CD4-positive, alpha-beta T cell (primary cell): ENCODE results near the gene SNAP29. TPM values are rescaled to one million over a fixed set of nuclear protein-coding genes. Genes with fewer than 3 reads are reported as not detected.
"Not testable (repeated sequence)": the region's sequence is repeated elsewhere in the genome, so short reads cannot be mapped to it uniquely, and the experiment has no call there.

ENCODE experiments used
- ATAC-seq: fragments of 200-7000 bp; cut with Tn5 transposase; one replicate; pipeline ENCODE4 v1.10.0; 2022; ENCODE audit warnings: mild to moderate bottlenecking; ENCODE audit not compliant: poor library complexity
- CTCF ChIA-PET: fragments of 350-600 bp; sonication (Branson Sonifier 250); formaldehyde crosslinking; loops from one replicate; lab custom pipeline; 2021; ENCODE audit warnings: antibody characterized with exemption, inconsistent platforms; lab: Charles Lee
- POLR2A ChIA-PET: fragments of 350-600 bp; sonication (Branson Sonifier 250); formaldehyde crosslinking; loops from one replicate; lab custom pipeline; 2021; ENCODE audit warnings: antibody characterized with exemption, inconsistent platforms; lab: Charles Lee
- DNase-seq, 14 experiments: peaks; one replicate each; pipeline ENCODE4 v3.0.0-alpha.2; 2013 to 2020; ENCODE audit warnings: mixed read lengths in 2 of 14
- H3K27ac ChIP-seq, 2 donors: one replicate each; pipeline versions ENCODE4 v1.5.1 to v1.7.0; 2013; ENCODE audit warnings: low read length in 2 of 2, low read depth in 1 of 2, mild to moderate bottlenecking in 1 of 2
- H3K27me3 ChIP-seq, 2 experiments: 1 replicate in 1 of 2; 2 replicates in 1 of 2; pipeline versions ENCODE4 v1.6.1 to v1.7.0; 2013; ENCODE audit warnings: low read length in 2 of 2, control low read depth in 1 of 2, mild to moderate bottlenecking in 1 of 2, moderate library complexity in 1 of 2; ENCODE audit not compliant: insufficient read depth in 2 of 2, control insufficient read depth in 1 of 2
- H3K36me3 ChIP-seq: one replicate; pipeline ENCODE4 v1.6.1; 2013; ENCODE audit warnings: low read length, control low read depth; ENCODE audit not compliant: insufficient read depth
- H3K4me1 ChIP-seq: one replicate; pipeline ENCODE4 v1.6.1; 2013; ENCODE audit warnings: low read length, control low read depth; ENCODE audit not compliant: insufficient read depth
- H3K4me3 ChIP-seq: one replicate; pipeline ENCODE4 v1.5.1; 2013; ENCODE audit warnings: mild to moderate bottlenecking, low read length, moderate library complexity
- H3K9me3 ChIP-seq, 2 experiments: 1 replicate in 1 of 2; 2 replicates in 1 of 2; pipeline versions ENCODE4 v1.6.1 to v1.7.0; 2013; ENCODE audit warnings: low read length in 2 of 2, mild to moderate bottlenecking in 2 of 2, control low read depth in 1 of 2, moderate library complexity in 1 of 2; ENCODE audit not compliant: control insufficient read depth in 1 of 2, insufficient read depth in 1 of 2
- H3K27ac Mint-ChIP-seq: one replicate; pipeline ENCODE4 v1.8.0; 2020; ENCODE audit warnings: mixed read lengths
- H3K27me3 Mint-ChIP-seq: one replicate; pipeline ENCODE4 v1.8.0; 2021; ENCODE audit warnings: mixed read lengths
- H3K36me3 Mint-ChIP-seq: one replicate; pipeline ENCODE4 v1.8.0; 2021; ENCODE audit warnings: low read depth, mixed read lengths
- H3K4me1 Mint-ChIP-seq: one replicate; pipeline ENCODE4 v1.8.0; 2021; ENCODE audit warnings: low read depth, mixed read lengths
- H3K4me3 Mint-ChIP-seq: one replicate; pipeline ENCODE4 v1.8.0; 2020; ENCODE audit warnings: mild to moderate bottlenecking, mixed read lengths
- H3K9me3 Mint-ChIP-seq: one replicate; pipeline ENCODE4 v1.8.0; 2020; ENCODE audit warnings: mixed read lengths
- CTCF ChIP-seq: fragments of 200-600 bp; IDR thresholded peaks from one replicate; pipeline ENCODE4 v1.8.0; 2022; ENCODE audit warnings: antibody characterized with exemption, mild to moderate bottlenecking
- intact Hi-C, 2 experiments: fragments of 100-400 bp; cut with DNase I in 1 of 2; cut with micrococcal nuclease in 1 of 2; formaldehyde crosslinking; loops; one replicate each; pipeline versions ENCODE4 v1.15.1 to v1.9.0; 2023 to 2025; cut with DNase I, micrococcal nuclease
- total RNA-seq, 174 experiments: library from RNA in 2 of 174; stranded (reverse) in 2 of 174; gene quantifications; one replicate each; pipeline ENCODE4 v1.2.3 and lab custom pipeline; 2021 to 2026

The SNAP29 gene
- total RNA-seq, 2 experiments from 2014 or later: 13.7 to 15.1 TPM

DNA sequence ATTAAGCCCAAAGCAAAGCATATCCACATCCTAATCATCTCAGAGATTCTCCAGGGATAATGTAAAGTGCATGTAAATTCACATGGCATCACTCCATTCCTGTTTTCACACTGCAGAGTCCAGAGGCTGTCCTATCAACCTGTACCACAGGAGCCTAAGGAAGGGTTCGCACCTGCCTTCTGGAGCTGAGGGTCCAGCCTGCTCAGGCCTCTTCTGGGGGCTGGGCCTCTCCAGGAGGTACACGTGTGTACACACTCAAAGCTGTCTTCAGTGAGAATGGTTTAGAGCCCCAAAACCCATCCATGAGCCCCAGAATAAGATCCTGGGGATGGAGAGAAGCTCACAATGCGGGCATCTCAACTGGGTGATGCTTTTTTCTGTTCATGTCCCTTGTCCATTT lies 24.1 kb upstream of the SNAP29 start:
- Mint-ChIP-seq H3K36me3 (peaks cover 67% of the 10 kb centered on the region), H3K4me3 (no peak overlapping the region), H3K27ac (no peak overlapping the region), H3K4me1 (peaks cover 23% of the 10 kb centered on the region), H3K9me3 (no peaks in the 10 kb centered on the region), H3K27me3 (no peaks in the 10 kb centered on the region)
- H3K27me3 ChIP-seq: no peaks in the 10 kb centered on the region
- H3K4me3 ChIP-seq: no peak overlapping the region
- DNase-seq (no peak), ATAC-seq (no peak)
- H3K4me1 ChIP-seq: peaks cover 10% of the 10 kb centered on the region
- H3K9me3 ChIP-seq: no peaks in the 10 kb centered on the region
- POLR2A ChIA-PET: no interaction called here
- intact Hi-C loops: no loop called here
- CTCF ChIA-PET: no interaction called here
- no peak for TF ChIP-seq CTCF
- H3K36me3 ChIP-seq: peaks cover 52% of the 10 kb centered on the region
- no peak overlapping the region for H3K27ac ChIP-seq

- H3K9me3 ChIP-seq: no peaks in the 10 kb centered on the region
- POLR2A ChIA-PET: no interaction called here
- no peak for ATAC-seq
- no peak for DNase-seq
- no peak for TF ChIP-seq CTCF
- no peaks in the 10 kb centered on the region for H3K9me3 Mint-ChIP-seq
- peaks cover 23% of the 10 kb centered on the region for H3K4me1 ChIP-seq
- H3K27ac ChIP-seq: no peak overlapping the region
- no peaks in the 10 kb centered on the region for H3K27me3 ChIP-seq
- no peak overlapping the region for H3K4me3 ChIP-seq
- H3K36me3 Mint-ChIP-seq: peaks cover 42% of the 10 kb centered on the region
- H3K4me3 Mint-ChIP-seq: no peak overlapping the region
- intact Hi-C loops: no loop called here
- CTCF ChIA-PET: no interaction called here
- H3K27me3 Mint-ChIP-seq: no peaks in the 10 kb centered on the region
- peaks cover 45% of the 10 kb centered on the region for H3K4me1 Mint-ChIP-seq
- no peak overlapping the region for H3K27ac Mint-ChIP-seq
- peaks cover 29% of the 10 kb centered on the region for H3K36me3 ChIP-seq
Observed at GRCh38 chr22:20836987-20837823, 21.6 kb upstream of the SNAP29 start.

DNA sequence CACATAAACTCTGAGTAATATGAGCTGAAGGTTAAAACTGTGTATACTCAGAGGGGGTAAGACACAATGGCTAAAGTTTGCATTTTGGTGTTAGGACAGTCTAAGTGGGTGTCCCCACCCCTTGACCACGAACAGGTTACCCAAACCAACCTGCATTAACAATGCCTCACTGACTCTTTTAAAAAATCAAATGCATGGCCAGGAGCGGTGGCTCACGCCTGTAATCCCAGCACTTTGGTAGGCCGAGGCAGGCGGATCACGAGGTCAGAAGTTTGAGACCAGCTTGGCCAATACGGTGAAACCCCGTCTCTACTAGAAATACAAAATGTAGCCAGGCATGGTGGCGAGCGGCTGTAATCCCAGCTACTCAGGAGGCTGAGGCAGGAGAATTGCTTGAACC lies 19.5 kb upstream of the SNAP29 start:
- H3K27ac ChIP-seq, intact Hi-C loops, H3K27me3 Mint-ChIP-seq, ATAC-seq, POLR2A ChIA-PET, H3K9me3 ChIP-seq, H3K4me3 Mint-ChIP-seq, DNase-seq, H3K27ac Mint-ChIP-seq, H3K27me3 ChIP-seq, H3K4me3 ChIP-seq, CTCF ChIA-PET, H3K36me3 ChIP-seq, H3K9me3 Mint-ChIP-seq: not testable (repeated sequence)
- Mint-ChIP-seq H3K4me1 (peaks cover 54% of the 10 kb centered on the region), H3K36me3 (peaks cover 22% of the 10 kb centered on the region)
- peaks cover 25% of the 10 kb centered on the region for H3K4me1 ChIP-seq
